HS-5 (cell line): ENCODE results near the gene CCDC88A.

ENCODE experiments used
- DNase-seq: peaks from one replicate; pipeline ENCODE4 v3.0.0-alpha.2; 2012; ENCODE audit warnings: low read depth

The CCDC88A gene

GRCh38 chr2:55422876-55423665 is 3.4 kb upstream of the CCDC88A start:
- no peak for DNase-seq

- no peak for DNase-seq
Observed at GRCh38 chr2:55421326-55421725, 1.7 kb upstream of the CCDC88A start.

DNA sequence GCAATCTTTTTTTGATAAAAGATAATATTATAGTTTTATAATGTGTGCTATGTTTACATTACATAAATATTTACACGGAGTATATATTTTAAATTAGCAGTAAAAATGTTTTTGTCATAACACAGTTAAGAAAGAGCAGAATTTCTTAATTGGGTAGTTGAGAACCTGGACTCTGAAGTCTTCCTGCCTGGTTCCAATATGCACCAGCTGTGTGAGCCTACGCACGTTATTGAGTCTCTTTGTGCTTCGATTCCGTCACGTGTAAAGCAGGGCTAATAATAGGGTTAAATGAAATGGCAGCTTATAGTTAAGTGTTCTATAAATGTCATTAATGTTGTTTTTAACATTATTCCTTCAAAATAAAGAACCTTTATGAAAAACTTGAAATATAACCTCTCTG is 1.2 kb upstream of the CCDC88A start:
- no peak for DNase-seq

GRCh38 chr2:55420439-55420725 is 726 bp upstream of the CCDC88A start:
- DNase-seq: no peak

- no peak for DNase-seq
Observed at GRCh38 chr2:55419233-55419678, 400 bp downstream of the CCDC88A start.

DNA sequence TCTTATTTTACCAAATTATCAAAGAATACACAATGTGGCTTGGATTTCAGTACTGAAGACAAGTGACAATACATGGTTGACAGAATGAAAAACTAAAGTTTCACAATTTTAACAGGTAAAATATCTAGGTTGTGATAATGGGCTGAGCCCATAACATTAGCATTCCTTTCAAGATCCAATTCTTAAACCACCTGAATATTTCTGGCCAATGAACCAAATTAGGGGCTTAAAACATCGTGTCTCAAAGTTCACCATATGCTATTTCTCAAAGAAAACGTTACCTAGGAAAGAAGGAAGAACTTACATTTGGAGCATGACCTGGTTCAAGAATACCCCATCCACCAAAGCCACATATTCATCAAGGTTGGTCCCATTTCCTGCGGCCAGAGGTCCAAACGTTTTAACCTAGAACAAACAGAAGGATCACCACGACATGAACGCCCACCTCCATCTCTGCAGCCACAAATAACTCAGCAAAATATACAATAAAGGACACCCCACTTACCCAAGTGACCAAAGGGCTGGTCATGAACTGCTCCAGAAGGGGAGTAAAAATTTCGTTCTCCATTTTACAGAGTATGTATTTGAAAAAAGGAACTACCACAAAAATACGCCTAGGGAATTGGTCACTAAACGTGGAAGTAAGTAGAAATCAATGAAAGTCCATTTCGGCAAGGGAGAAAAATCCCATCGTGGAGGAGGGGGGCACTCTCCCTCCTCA is 984 bp downstream of the CCDC88A start:
- DNase-seq: no peak

DNA sequence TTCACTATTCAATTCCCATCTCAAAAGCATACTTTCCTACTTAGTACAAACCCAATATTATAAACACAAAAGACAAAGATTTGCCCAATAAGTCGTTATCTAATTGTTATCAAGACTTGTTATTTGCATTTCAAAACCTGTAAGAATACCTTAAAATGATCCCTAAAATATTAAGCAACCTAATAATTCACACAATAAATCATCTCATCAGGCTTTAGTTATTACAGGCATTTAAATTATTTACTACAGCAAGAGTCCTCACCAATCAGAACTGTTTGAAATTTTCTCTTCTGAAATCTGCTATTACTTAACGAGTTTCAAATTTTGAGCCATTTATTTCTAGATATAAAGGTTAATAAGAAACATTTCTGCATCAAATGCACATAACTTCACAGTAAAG is 1.6 kb downstream of the CCDC88A start:
- DNase-seq: no peak

GRCh38 chr2:55416786-55417568 is 2.7 kb downstream of the CCDC88A start:
- no peak for DNase-seq

DNA sequence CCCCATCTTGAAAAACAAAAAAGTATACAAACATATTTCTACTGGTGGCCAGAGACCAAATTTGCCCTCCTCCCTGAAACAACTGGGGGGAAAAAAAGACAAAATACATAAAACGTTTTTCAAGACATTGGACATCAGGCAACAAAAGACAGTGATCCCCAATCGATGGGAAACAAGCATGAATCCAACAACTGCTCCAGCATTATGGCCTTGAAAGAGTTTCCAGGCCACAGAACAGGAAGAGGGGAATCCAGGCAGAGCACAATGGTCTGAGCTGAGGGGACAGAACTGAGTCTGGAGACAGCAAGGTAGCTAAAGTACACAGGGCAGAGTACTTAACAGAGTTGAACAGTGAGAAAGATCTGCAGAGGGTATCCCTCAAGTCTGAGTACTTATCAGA is 4.4 kb downstream of the CCDC88A start:
- no peak for DNase-seq

- DNase-seq: no peak
Observed at GRCh38 chr2:55408918-55409868, 10.5 kb downstream of the CCDC88A start.

- DNase-seq: no peak
Observed at GRCh38 chr2:55408098-55408882, 11.4 kb downstream of the CCDC88A start.

GRCh38 chr2:55405116-55405515 is 14.5 kb downstream of the CCDC88A start:
- no peak for DNase-seq

GRCh38 chr2:55403256-55403998 is 16.2 kb downstream of the CCDC88A start:
- no peak for DNase-seq

DNA sequence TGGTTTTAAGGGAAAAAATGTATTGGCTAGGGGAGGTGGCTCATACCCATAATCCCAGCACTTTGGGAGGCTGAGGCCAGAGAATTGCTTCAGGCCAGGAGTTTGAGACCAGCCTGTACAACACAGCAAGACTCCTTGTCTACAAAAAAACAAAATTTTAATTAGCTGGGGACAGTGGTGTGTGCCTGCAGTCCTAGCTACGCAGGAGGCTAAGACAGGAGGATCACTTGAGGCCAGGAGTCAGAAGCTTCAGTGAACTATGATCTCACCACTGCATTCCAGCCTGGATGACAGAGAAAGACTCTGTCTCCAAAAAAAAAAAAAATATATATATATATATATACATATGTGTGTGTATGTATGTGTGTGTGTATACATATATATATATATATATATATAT is 18.5 kb downstream of the CCDC88A start:
- DNase-seq: no peak

DNA sequence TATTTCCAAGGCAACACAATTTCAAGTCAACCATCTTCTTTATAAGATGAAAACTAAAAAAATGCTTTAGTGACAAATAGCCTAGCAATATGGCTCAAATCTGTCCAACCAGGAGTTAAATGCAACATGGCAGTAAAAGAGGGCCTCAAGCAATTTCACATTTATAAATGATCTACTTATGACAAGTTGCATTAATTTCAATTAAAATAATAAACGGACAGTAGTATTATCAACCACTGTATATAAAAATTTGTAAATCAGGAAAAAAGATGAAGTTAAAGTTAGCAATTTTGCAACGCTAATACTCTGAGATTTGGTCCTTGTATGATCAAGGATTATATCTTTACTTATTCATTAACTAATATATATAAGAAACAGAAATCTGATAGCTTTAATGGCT is 19.3 kb downstream of the CCDC88A start:
- no peak for DNase-seq

DNA sequence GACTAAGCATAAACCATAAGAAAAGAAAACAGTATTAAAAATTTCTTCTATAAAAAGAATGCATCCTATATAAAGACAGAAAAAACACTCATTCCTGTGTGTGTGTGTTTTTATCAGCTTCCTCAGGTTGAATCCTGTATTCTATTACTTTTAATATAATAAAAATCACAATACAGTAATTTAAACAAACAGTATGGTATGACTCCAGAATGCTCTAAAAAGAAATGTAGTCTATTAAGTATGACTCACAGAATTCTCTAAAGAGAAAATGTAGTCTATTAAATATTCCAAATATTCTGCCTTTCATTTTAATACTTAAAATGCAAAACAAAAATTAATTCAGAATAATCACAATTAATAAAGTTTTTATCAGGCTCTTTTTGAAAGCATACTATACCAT is 19.8 kb downstream of the CCDC88A start:
- no peak for DNase-seq

- no peak for DNase-seq
Observed at GRCh38 chr2:55395724-55396605, 23.7 kb downstream of the CCDC88A start.

DNA sequence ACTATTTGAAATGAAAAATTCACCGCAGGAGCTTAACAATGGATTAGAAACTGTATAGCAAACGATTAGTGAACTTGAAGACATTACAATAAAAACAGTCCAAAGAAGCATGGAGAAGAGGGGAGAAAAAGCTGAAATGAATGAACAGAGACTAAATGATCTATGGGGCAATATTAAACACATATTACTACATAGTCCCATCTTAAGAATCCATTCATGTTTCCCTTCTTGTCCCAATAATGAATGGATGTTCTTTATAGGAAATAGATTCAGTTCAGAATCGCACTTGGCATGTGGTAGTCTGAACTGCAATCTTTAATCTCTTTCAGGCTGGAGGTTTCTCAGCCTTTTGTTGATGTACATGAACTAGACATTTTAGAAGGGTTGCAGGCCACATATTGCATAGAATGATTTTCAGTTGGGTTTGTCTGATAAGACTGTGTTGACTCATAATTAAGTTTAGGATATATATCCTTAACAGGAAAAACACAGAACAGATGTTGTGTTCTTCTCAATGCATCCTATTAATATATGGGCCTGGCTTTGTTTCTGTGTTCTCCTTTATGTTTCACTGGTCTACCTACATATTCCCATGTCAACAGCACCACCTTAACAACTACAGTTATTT is 27.9 kb downstream of the CCDC88A start:
- no peak for DNase-seq

DNA sequence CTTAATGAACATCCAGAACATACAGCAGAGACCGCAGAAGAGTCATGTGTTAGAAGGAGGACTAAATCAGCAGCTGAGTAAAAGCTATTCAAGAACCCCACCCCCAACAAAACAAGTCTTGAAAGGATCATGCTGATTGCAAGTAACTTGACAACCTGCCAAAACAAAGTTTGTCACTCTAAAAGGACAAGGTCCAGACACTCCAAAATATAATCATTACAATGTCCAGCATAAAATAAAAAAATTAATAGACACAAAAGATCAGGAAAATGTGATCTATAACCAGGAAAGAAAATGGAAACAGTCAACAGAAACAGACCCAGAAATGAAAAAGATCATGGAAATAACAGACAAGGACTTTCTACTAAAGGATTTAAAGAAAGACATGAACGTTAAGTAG is 28.5 kb downstream of the CCDC88A start:
- DNase-seq: no peak
